ENCODE data around the gene OR8B3. TPM values are rescaled to one million over a fixed set of nuclear protein-coding genes. Genes with fewer than 3 reads are reported as not detected.

OR8B3 gene
- polyA plus RNA-seq, 1 donor (not counting 4 experiments of a cell fraction or from before 2014, with no cell fraction given): not detected

DNA sequence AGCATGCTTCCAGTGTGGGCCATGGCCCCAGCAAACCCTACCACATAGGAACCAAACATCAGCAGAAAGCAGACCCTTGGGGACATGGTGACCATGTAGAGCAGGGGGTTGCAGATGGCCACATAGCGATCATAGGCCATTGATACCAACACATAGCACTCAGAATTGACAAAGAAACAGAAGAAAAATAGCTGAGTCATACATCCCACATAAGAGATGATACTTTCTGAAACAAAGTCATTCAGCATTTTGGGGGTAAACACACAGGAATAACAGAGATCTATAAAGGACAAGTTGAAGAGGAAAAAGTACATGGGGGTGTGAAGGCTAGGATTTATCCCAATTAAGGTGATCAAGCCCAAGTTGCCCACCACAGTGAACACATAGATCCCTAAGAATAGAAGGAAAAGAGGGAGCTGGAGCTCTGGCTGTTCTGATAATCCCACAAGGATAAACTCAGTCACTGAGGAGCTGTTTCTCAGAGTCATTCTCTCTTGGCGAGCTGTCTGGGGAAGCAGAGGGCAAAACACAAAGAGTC, 25.6 kb upstream of the OR8B3 start, which contains the start of gene OR8B4:
Gene OR8B4 (minus strand): TSS at position 488 of the 538 bp plus-strand sequence. CDS start 0 bp downstream, at position 488.
- no peaks in the 10 kb centered on the region for H3K4me1 ChIP-seq (ENCODE audit: control insufficient read depth, extremely low read depth, insufficient read depth, low read length)
- TF ChIP-seq EZH2 (IDR thresholded peaks at IDR 0.05; ENCODE audit: low read length): no peak
- TF ChIP-seq, protein P1, sequence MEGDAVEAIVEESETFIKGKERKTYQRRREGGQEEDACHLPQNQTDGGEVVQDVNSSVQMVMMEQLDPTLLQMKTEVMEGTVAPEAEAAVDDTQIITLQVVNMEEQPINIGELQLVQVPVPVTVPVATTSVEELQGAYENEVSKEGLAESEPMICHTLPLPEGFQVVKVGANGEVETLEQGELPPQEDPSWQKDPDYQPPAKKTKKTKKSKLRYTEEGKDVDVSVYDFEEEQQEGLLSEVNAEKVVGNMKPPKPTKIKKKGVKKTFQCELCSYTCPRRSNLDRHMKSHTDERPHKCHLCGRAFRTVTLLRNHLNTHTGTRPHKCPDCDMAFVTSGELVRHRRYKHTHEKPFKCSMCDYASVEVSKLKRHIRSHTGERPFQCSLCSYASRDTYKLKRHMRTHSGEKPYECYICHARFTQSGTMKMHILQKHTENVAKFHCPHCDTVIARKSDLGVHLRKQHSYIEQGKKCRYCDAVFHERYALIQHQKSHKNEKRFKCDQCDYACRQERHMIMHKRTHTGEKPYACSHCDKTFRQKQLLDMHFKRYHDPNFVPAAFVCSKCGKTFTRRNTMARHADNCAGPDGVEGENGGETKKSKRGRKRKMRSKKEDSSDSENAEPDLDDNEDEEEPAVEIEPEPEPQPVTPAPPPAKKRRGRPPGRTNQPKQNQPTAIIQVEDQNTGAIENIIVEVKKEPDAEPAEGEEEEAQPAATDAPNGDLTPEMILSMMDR (optimal IDR thresholded peaks at IDR 0.05 in 1 of 3, IDR thresholded peaks at IDR 0.05 in 1 of 3, conservative IDR thresholded peaks at IDR 0.05 in 1 of 3; ENCODE audit: extremely low read depth in 1 of 3, insufficient read depth in 2 of 3, low read length in 3 of 3): no peak
- no peak within 1 kb of the TSS for H2AFZ ChIP-seq (ENCODE audit: control insufficient read depth, low read length)
- FAIRE-seq (no peak), DNase-seq (ENCODE audit: low read depth, low spot score) (no peak)
- no peaks in the 10 kb centered on the region for H3K36me3 ChIP-seq (ENCODE audit: control insufficient read depth in 2 of 2, extremely low read depth in 1 of 2, insufficient read depth in 2 of 2, low read length in 2 of 2)
- H4K20me1 ChIP-seq (ENCODE audit: control insufficient read depth, extremely low read depth, insufficient read depth, low read length): no peaks in the 10 kb centered on the region
- no peaks in the 10 kb centered on the region for H3K79me2 ChIP-seq (ENCODE audit: control insufficient read depth, insufficient read depth, low read length)
- H3K4me3 ChIP-seq (ENCODE audit: control insufficient read depth in 2 of 3, extremely low read depth in 1 of 3, insufficient read depth in 2 of 3, low read depth in 1 of 3, low read length in 3 of 3): no peak within 1 kb of the TSS
- no peaks in the 10 kb centered on the region for H3K9me3 ChIP-seq (ENCODE audit: control insufficient read depth, low read depth, low read length)
- H3K9me1 ChIP-seq (ENCODE audit: control insufficient read depth, extremely low read depth, insufficient read depth, low read length): no peaks in the 10 kb centered on the region
- H3K9ac ChIP-seq (ENCODE audit: control insufficient read depth, extremely low read depth, insufficient read depth, low read length): no peak within 1 kb of the TSS
- H3K4me2 ChIP-seq (ENCODE audit: control insufficient read depth, extremely low read depth, insufficient read depth, low read depth, low read length): no peak within 1 kb of the TSS
- dilution Hi-C loops (cut with MboI; ENCODE audit: extremely low pct_ligation_motif_present, low sequenced_read_pairs): no loop called here
- H3K27ac ChIP-seq (ENCODE audit: control insufficient read depth, insufficient read depth, low read length): no peak within 1 kb of the TSS
- no peaks in the 10 kb centered on the region for H3K27me3 ChIP-seq (ENCODE audit: control insufficient read depth, extremely low read depth, insufficient read depth, low read length)

DNA sequence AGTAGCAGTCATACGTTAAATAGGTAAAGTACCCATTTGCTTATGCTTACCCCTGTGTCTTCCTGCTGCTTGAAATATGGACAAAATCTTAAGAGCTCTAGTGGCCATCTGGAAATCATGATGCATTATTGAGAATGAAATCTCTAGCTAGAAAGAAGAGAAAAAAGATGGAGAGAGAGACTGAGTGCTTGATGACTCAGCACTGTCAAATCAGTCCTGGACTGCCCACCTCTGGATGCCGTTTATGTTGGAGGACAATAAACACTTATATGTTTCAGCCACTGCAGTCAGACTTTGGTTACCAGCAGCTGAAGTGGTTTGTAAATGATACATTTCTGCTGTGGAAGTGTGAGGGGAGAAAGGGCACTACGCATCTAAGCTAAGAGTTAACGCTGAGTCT, 22.2 kb upstream of the OR8B3 start:
- FAIRE-seq (no peak), DNase-seq (ENCODE audit: low read depth, low spot score) (no peak)
- Histone ChIP-seq H4K20me1 (ENCODE audit: control insufficient read depth, extremely low read depth, insufficient read depth, low read length) (no peaks in the 10 kb centered on the region), H3K36me3 (ENCODE audit: control insufficient read depth in 2 of 2, extremely low read depth in 1 of 2, insufficient read depth in 2 of 2, low read length in 2 of 2) (no peaks in the 10 kb centered on the region), H3K9ac (ENCODE audit: control insufficient read depth, extremely low read depth, insufficient read depth, low read length) (no peak overlapping the region), H3K4me2 (ENCODE audit: control insufficient read depth, extremely low read depth, insufficient read depth, low read depth, low read length) (no peak overlapping the region), H3K9me1 (ENCODE audit: control insufficient read depth, extremely low read depth, insufficient read depth, low read length) (no peaks in the 10 kb centered on the region), H3K79me2 (ENCODE audit: control insufficient read depth, insufficient read depth, low read length) (no peaks in the 10 kb centered on the region), H3K27ac (ENCODE audit: control insufficient read depth, insufficient read depth, low read length) (no peak overlapping the region), H2AFZ (ENCODE audit: control insufficient read depth, low read length) (no peak overlapping the region), H3K4me1 (ENCODE audit: control insufficient read depth, extremely low read depth, insufficient read depth, low read length) (no peaks in the 10 kb centered on the region), H3K27me3 (ENCODE audit: control insufficient read depth, extremely low read depth, insufficient read depth, low read length) (no peaks in the 10 kb centered on the region), H3K9me3 (ENCODE audit: control insufficient read depth, low read depth, low read length) (no peaks in the 10 kb centered on the region), H3K4me3 (ENCODE audit: control insufficient read depth in 2 of 3, extremely low read depth in 1 of 3, insufficient read depth in 2 of 3, low read depth in 1 of 3, low read length in 3 of 3) (no peak overlapping the region)
- TF ChIP-seq, protein P1 (optimal IDR thresholded peaks at IDR 0.05 in 1 of 3, IDR thresholded peaks at IDR 0.05 in 1 of 3, conservative IDR thresholded peaks at IDR 0.05 in 1 of 3; ENCODE audit: extremely low read depth in 1 of 3, insufficient read depth in 2 of 3, low read length in 3 of 3): no peak
- TF ChIP-seq EZH2 (IDR thresholded peaks at IDR 0.05; ENCODE audit: low read length): no peak
- dilution Hi-C loops (cut with MboI; ENCODE audit: extremely low pct_ligation_motif_present, low sequenced_read_pairs): no loop called here

Measured in keratinocyte (primary cell).